T-helper 22 cell (primary cell): ENCODE data around the gene EVA1C.
"Not testable (repeated sequence)": the region's sequence is repeated elsewhere in the genome, so short reads cannot be mapped to it uniquely, and the experiment has no call there.

Experiments
- DNase-seq: peaks from one replicate; pipeline ENCODE4 v3.0.0-alpha.2; 2020; ENCODE audit warnings: low read depth

Gene EVA1C

GRCh38 chr21:32499249-32500055 is 86.9 kb downstream of the EVA1C start:
- no peak for DNase-seq

GRCh38 chr21:32503641-32504040 is 91.1 kb downstream of the EVA1C start:
- not testable (repeated sequence) for DNase-seq

GRCh38 chr21:32505767-32506166 is 93.3 kb downstream of the EVA1C start:
- DNase-seq, result not testable (repeated sequence)

GRCh38 chr21:32506411-32506965 is 94.0 kb downstream of the EVA1C start:
- not testable (repeated sequence) for DNase-seq

GRCh38 chr21:32507342-32507919 is 94.9 kb downstream of the EVA1C start:
- no peak for DNase-seq

- DNase-seq, result not testable (repeated sequence)
Observed at GRCh38 chr21:32508036-32508435, 95.5 kb downstream of the EVA1C start.

- DNase-seq, result no peak
Observed at GRCh38 chr21:32508558-32508957, 96.1 kb downstream of the EVA1C start.

GRCh38 chr21:32508975-32509374 is 96.5 kb downstream of the EVA1C start:
- not testable (repeated sequence) for DNase-seq

- no peak for DNase-seq
Observed at GRCh38 chr21:32514275-32515055, 102.0 kb downstream of the EVA1C start.

- DNase-seq, result no peak
Observed at GRCh38 chr21:32515874-32516273, 103.4 kb downstream of the EVA1C start.

- no peak for DNase-seq
Observed at GRCh38 chr21:32516756-32517649, 104.5 kb downstream of the EVA1C start.

GRCh38 chr21:32519945-32520874 is 107.7 kb downstream of the EVA1C start:
- no peak for DNase-seq

- no peak for DNase-seq
Observed at GRCh38 chr21:32520875-32521735, 108.6 kb downstream of the EVA1C start.

- DNase-seq, result no peak
Observed at GRCh38 chr21:32521736-32522355, 109.3 kb downstream of the EVA1C start.

GRCh38 chr21:32523463-32523862 is 111.0 kb downstream of the EVA1C start:
- no peak for DNase-seq

GRCh38 chr21:32523988-32524719 is 111.6 kb downstream of the EVA1C start:
- no peak for DNase-seq

- no peak for DNase-seq
Observed at GRCh38 chr21:32525282-32525681, 112.8 kb downstream of the EVA1C start.

GRCh38 chr21:32529679-32530078 is 117.2 kb downstream of the EVA1C start:
- no peak for DNase-seq
